SK-N-SH (cell line): ENCODE results near the gene PLEKHM3. TPM values are rescaled to one million over a fixed set of nuclear protein-coding genes. Genes with fewer than 3 reads are reported as not detected.
A peak's percentile ranks its signal among the peaks of the same experiment; 100 is the strongest.

ENCODE experiments used
- CTCF ChIA-PET: fragments of 300-600, 350-600 bp; formaldehyde crosslinking; extraction: SDS; loops from one replicate; lab custom pipeline; 2021; lab: Yijun Ruan, JAX
- POLR2A ChIA-PET: fragments of 350-600 bp; sonication (Branson Sonifier 250); formaldehyde crosslinking; extraction: SDS; loops from one replicate; lab custom pipeline; 2020; ENCODE audit warnings: antibody characterized with exemption, inconsistent platforms; lab: Yijun Ruan, JAX
- DNase-seq: peaks from one replicate; pipeline ENCODE4 v3.0.0; 2012
- H2AFZ ChIP-seq: fragments of 200-600 bp; sonication (generic); 2 replicates; pipeline ENCODE4 v1.8.1; 2016; ENCODE audit warnings: antibody characterized with exemption, mild to moderate bottlenecking, low read depth
- H3F3A ChIP-seq: fragments of 200-600 bp; sonication (generic); replicated peaks from 2 replicates; pipeline ENCODE3; 2016; ENCODE audit warnings: antibody characterized with exemption, mild to moderate bottlenecking; ENCODE audit not compliant: insufficient read depth
- H3K27ac ChIP-seq, 2 experiments: fragments of 200-500 bp in 1 of 2; fragments of 200-600 bp in 1 of 2; sonication (Bioruptor generic) in 1 of 2; sonication (generic), shearing (Covaris generic) in 1 of 2; 2 replicates each; pipeline versions ENCODE4 v1.5.1 to v1.6.1; 2014 to 2016; ENCODE audit warnings: low read depth in 2 of 2, inconsistent platforms in 1 of 2, low read length in 1 of 2, mild to moderate bottlenecking in 1 of 2, mixed read lengths in 1 of 2
- H3K27me3 ChIP-seq: fragments of 200-600 bp; sonication (generic), shearing (Covaris generic); 2 replicates; pipeline ENCODE4 v1.6.1; 2016; ENCODE audit warnings: mixed run types; ENCODE audit not compliant: insufficient read depth
- H3K36me3 ChIP-seq, 2 experiments: fragments of 200-500 bp in 1 of 2; fragments of 200-600 bp in 1 of 2; sonication (Bioruptor generic) in 1 of 2; sonication (generic) in 1 of 2; replicated peaks in 1 of 2; 2 replicates each; pipeline versions ENCODE3 to v1.5.1; 2014 to 2016; ENCODE audit warnings: low read length in 1 of 2, mild to moderate bottlenecking in 1 of 2; ENCODE audit not compliant: insufficient read depth in 2 of 2, control insufficient read depth in 1 of 2
- H3K4me1 ChIP-seq, 2 experiments: fragments of 200-500 bp in 1 of 2; fragments of 200-600 bp in 1 of 2; sonication (Bioruptor generic) in 1 of 2; sonication (generic), shearing (Covaris generic) in 1 of 2; 2 replicates each; pipeline versions ENCODE4 v1.5.1 to v1.6.1; 2014 to 2016; ENCODE audit warnings: low read depth in 1 of 2, low read length in 1 of 2, mixed run types in 1 of 2; ENCODE audit not compliant: insufficient read depth in 2 of 2, control insufficient read depth in 1 of 2
- H3K4me2 ChIP-seq: fragments of 200-600 bp; sonication (generic), shearing (Covaris generic); 2 replicates; pipeline ENCODE4 v1.6.1; 2017; ENCODE audit warnings: mixed run types
- H3K4me3 ChIP-seq, 2 experiments: fragments of 200-500 bp in 1 of 2; fragments of 200-600 bp in 1 of 2; sonication (Bioruptor generic) in 1 of 2; sonication (generic), shearing (Covaris generic) in 1 of 2; 2 replicates each; pipeline versions ENCODE4 v1.5.1 to v1.8.1; 2014 to 2016; ENCODE audit warnings: low read depth in 2 of 2, inconsistent platforms in 1 of 2, low read length in 1 of 2, mild to moderate bottlenecking in 1 of 2, mixed read lengths in 1 of 2, moderate library complexity in 1 of 2
- H3K79me2 ChIP-seq: fragments of 200-600 bp; sonication (generic); 2 replicates; pipeline ENCODE4 v1.8.1; 2017; ENCODE audit warnings: mild to moderate bottlenecking; ENCODE audit not compliant: insufficient read depth
- H3K9ac ChIP-seq: fragments of 200-600 bp; sonication (generic); 2 replicates; pipeline ENCODE4 v1.6.1; 2017; ENCODE audit warnings: mixed run types
- H3K9me2 ChIP-seq: fragments of 200-600 bp; sonication (generic); 2 replicates; pipeline ENCODE4 v1.6.1; 2017; ENCODE audit warnings: mixed run types
- H3K9me3 ChIP-seq: fragments of 200-600 bp; sonication (generic); 2 replicates; pipeline ENCODE4 v1.6.1; 2017; ENCODE audit warnings: mixed run types, mild to moderate bottlenecking, moderate library complexity
- H4K20me1 ChIP-seq: fragments of 200-600 bp; sonication (generic); 2 replicates; pipeline ENCODE4 v1.6.1; 2017; ENCODE audit warnings: mild to moderate bottlenecking, mixed run types; ENCODE audit not compliant: insufficient read depth
- ELF1 ChIP-seq: IDR thresholded peaks from 2 replicates; pipeline ENCODE4 v1.4.0; 2012
- EP300 ChIP-seq, 2 experiments: IDR thresholded peaks; 2 replicates each; pipeline versions ENCODE4 v1.4.0 to v1.6.1; 2012; ENCODE audit warnings: borderline replicate concordance in 1 of 2, low read depth in 1 of 2, low read length in 1 of 2
- EZH2phosphoT487 ChIP-seq: fragments of 200-600 bp; sonication (generic); IDR thresholded peaks from 2 replicates; pipeline ENCODE4 v1.6.1; 2017; ENCODE audit warnings: low read depth, mixed run types, mild to moderate bottlenecking, antibody characterized with exemption, moderate library complexity, borderline replicate concordance
- FOXM1 ChIP-seq: IDR thresholded peaks from 2 replicates; pipeline ENCODE4 v1.4.0; 2012; ENCODE audit warnings: low read depth, mild to moderate bottlenecking
- GATA2 ChIP-seq: sonication (generic); formaldehyde crosslinking; IDR thresholded peaks from 2 replicates; pipeline ENCODE4 v1.5.0; 2020; ENCODE audit warnings: mild to moderate bottlenecking, missing genetic modification reagents
- JUND ChIP-seq: IDR thresholded peaks from 2 replicates; pipeline ENCODE4 v1.4.0; 2012
- MEF2A ChIP-seq: IDR thresholded peaks from 2 replicates; pipeline ENCODE4 v1.4.0; 2012; ENCODE audit warnings: low read depth, borderline replicate concordance
- MXI1 ChIP-seq: IDR thresholded peaks from 2 replicates; pipeline ENCODE4 v1.6.1; 2012; ENCODE audit warnings: mild to moderate bottlenecking, low read depth, low read length, improper control_type of control experiment
- RAD21 ChIP-seq: IDR thresholded peaks from 2 replicates; pipeline ENCODE4 v1.6.1; 2012; ENCODE audit warnings: mild to moderate bottlenecking, low read length
- SIN3A ChIP-seq: IDR thresholded peaks from 2 replicates; pipeline ENCODE4 v1.6.1; 2012; ENCODE audit warnings: low read depth, mild to moderate bottlenecking, low read length, moderate library complexity, borderline replicate concordance
- TCF12 ChIP-seq: IDR thresholded peaks from 2 replicates; pipeline ENCODE4 v1.4.0; 2012
- YY1 ChIP-seq: IDR thresholded peaks from 2 replicates; pipeline ENCODE4 v1.4.0; 2012; ENCODE audit warnings: low read depth, mild to moderate bottlenecking
- WGBS: methylation state at CpG from one replicate; pipeline ENCODE4 v1.1.6; 2017; ENCODE audit warnings: low lambda C conversion rate; 5-methylcytosine and 5-hydroxymethylcytosine counted together
- polyA plus RNA-seq, 3 experiments: library from polyadenylated mRNA; depleted of rRNA; stranded (reverse); fragments of >200 nt; gene quantifications; 2 replicates each; pipeline ENCODE4 v1.2.3, GENCODE V29; 2012
- TF ChIP-seq, protein P1 (sequence below): IDR thresholded peaks from 2 replicates; pipeline ENCODE4 v1.6.1; 2012; ENCODE audit warnings: mild to moderate bottlenecking, low read depth, low read length, moderate library complexity
- TF ChIP-seq, protein P2 (sequence below): IDR thresholded peaks from 2 replicates; pipeline ENCODE4 v1.4.0; 2012; ENCODE audit warnings: low read depth, borderline replicate concordance
- TF ChIP-seq, protein P3 (sequence below): fragments of 150-350 bp; IDR thresholded peaks from 2 replicates; pipeline ENCODE4 v1.6.1; 2017; ENCODE audit warnings: antibody characterized with exemption, low read length, low read depth, borderline replicate concordance
- TF ChIP-seq, protein P4 (sequence below): IDR thresholded peaks from 2 replicates; pipeline ENCODE4 v1.4.0; 2012; ENCODE audit warnings: low read depth
- TF ChIP-seq, protein P5 (sequence below): IDR thresholded peaks from 2 replicates; pipeline ENCODE4 v1.4.0; 2012; ENCODE audit warnings: low read depth, borderline replicate concordance

Gene PLEKHM3
- polyA plus RNA-seq, 1 of the 3 experiments (the other 2 are of a cell fraction), result 1.9 TPM

DNA sequence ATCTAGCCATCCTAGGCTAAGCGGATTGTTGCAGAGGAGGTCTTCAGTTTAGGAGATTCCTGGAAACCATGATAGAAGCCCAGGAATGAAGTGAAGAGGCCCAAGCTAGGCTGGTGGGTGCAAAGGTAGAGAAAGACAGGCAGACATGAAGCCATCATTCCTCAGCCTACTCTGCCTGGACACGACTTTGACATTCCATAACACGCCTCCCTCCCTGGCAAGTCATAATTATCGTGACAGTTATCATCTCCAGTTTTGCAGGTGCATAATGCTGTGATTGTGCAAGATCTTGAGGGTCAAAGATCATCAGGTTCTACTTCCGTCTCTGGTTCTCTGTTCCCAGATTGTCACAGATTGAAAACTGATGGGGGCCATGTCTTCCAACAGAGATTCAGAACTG lies 240.4 kb downstream of the PLEKHM3 start:
- Histone ChIP-seq H3K9me3 (no peaks in the 10 kb centered on the region), H3K9ac (no peak overlapping the region), H2AFZ (0 out of 2 replicates have a peak overlapping the region, but pooled peaks have one; percentile 13), H3K4me1 (peaks cover 0 to 8% of the 10 kb centered on the region in 2 experiments; a peak in 1 of 4 replicates), H3K36me3 (no peaks in the 10 kb centered on the region), H4K20me1 (no peaks in the 10 kb centered on the region), H3K4me3 (no peak overlapping the region), H3K9me2 (no peaks in the 10 kb centered on the region), H3F3A (no peaks in the 10 kb centered on the region), H3K27ac (no peak overlapping the region), H3K79me2 (no peaks in the 10 kb centered on the region), H3K4me2 (no peak overlapping the region), H3K27me3 (no peaks in the 10 kb centered on the region)
- no peak for TF ChIP-seq TCF12
- ChIA-PET CTCF (interaction anchor here (0.6 kb wide), 1 partner anchor 16 kb away, joined by 3 read pairs; no protein-coding TSS in a partner anchor), POLR2A (interaction anchor here (0.6 kb wide), 1 partner anchor 1077 kb away, joined by 4 read pairs; no protein-coding TSS in a partner anchor)
- no peak for DNase-seq
- 83% methylated on average over 5 of the region's 5 CpGs for WGBS

DNA sequence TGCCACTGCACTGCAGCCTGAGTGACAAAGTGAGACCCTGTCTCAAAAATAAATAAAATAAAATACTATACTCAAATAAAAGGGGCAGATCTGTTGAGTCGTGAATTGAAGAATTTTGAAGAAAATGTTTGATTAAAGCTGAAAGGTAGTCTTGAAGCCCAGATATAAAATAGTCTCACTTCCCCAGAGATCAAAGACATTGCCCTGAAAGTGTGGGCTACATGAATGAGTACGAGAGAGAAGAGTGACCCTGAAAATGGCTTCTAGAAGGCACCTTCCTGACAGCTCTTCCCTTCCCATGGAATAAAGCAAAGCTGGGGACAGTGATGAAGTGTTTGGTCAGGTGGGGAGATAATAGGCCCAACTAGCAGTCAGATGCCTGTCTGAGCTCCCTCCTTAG lies 241.8 kb downstream of the PLEKHM3 start:
- ChIA-PET POLR2A (interaction anchor here (0.8 kb wide), 1 partner anchor 18 kb away, joined by 3 read pairs; no protein-coding TSS in a partner anchor), CTCF (interaction anchor here (0.7 to 1.2 kb wide), 2 partner anchors 27 to 289 kb away, joined by 3 to 5 read pairs; no protein-coding TSS in a partner anchor)
- no peak for DNase-seq
- Histone ChIP-seq H4K20me1 (no peaks in the 10 kb centered on the region), H3K4me2 (no peak overlapping the region)
- no peak for TF ChIP-seq SIN3A
- TF ChIP-seq ELF1, result no peak
- TF ChIP-seq GATA2, result no peak
- no peak for TF ChIP-seq TCF12
- no peak for TF ChIP-seq YY1
- no peak for TF ChIP-seq FOXM1
- TF ChIP-seq, protein P1, sequence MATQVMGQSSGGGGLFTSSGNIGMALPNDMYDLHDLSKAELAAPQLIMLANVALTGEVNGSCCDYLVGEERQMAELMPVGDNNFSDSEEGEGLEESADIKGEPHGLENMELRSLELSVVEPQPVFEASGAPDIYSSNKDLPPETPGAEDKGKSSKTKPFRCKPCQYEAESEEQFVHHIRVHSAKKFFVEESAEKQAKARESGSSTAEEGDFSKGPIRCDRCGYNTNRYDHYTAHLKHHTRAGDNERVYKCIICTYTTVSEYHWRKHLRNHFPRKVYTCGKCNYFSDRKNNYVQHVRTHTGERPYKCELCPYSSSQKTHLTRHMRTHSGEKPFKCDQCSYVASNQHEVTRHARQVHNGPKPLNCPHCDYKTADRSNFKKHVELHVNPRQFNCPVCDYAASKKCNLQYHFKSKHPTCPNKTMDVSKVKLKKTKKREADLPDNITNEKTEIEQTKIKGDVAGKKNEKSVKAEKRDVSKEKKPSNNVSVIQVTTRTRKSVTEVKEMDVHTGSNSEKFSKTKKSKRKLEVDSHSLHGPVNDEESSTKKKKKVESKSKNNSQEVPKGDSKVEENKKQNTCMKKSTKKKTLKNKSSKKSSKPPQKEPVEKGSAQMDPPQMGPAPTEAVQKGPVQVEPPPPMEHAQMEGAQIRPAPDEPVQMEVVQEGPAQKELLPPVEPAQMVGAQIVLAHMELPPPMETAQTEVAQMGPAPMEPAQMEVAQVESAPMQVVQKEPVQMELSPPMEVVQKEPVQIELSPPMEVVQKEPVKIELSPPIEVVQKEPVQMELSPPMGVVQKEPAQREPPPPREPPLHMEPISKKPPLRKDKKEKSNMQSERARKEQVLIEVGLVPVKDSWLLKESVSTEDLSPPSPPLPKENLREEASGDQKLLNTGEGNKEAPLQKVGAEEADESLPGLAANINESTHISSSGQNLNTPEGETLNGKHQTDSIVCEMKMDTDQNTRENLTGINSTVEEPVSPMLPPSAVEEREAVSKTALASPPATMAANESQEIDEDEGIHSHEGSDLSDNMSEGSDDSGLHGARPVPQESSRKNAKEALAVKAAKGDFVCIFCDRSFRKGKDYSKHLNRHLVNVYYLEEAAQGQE, result no peak
- no peak for TF ChIP-seq JUND
- TF ChIP-seq, protein P2, sequence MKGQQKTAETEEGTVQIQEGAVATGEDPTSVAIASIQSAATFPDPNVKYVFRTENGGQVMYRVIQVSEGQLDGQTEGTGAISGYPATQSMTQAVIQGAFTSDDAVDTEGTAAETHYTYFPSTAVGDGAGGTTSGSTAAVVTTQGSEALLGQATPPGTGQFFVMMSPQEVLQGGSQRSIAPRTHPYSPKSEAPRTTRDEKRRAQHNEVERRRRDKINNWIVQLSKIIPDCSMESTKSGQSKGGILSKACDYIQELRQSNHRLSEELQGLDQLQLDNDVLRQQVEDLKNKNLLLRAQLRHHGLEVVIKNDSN, result no peak
- TF ChIP-seq RAD21, result no peak
- TF ChIP-seq, protein P3, sequence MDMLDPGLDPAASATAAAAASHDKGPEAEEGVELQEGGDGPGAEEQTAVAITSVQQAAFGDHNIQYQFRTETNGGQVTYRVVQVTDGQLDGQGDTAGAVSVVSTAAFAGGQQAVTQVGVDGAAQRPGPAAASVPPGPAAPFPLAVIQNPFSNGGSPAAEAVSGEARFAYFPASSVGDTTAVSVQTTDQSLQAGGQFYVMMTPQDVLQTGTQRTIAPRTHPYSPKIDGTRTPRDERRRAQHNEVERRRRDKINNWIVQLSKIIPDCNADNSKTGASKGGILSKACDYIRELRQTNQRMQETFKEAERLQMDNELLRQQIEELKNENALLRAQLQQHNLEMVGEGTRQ, result no peak
- TF ChIP-seq MXI1, result no peak
- TF ChIP-seq MEF2A, result no peak
- TF ChIP-seq, protein P4, sequence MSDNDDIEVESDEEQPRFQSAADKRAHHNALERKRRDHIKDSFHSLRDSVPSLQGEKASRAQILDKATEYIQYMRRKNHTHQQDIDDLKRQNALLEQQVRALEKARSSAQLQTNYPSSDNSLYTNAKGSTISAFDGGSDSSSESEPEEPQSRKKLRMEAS, result no peak
- TF ChIP-seq EZH2phosphoT487, result no peak
- TF ChIP-seq EP300 (IDR thresholded peaks at IDR 0.05; ENCODE audit: borderline replicate concordance in 1 of 2, low read depth in 1 of 2, low read length in 1 of 2), result no peak
- TF ChIP-seq, protein P5, sequence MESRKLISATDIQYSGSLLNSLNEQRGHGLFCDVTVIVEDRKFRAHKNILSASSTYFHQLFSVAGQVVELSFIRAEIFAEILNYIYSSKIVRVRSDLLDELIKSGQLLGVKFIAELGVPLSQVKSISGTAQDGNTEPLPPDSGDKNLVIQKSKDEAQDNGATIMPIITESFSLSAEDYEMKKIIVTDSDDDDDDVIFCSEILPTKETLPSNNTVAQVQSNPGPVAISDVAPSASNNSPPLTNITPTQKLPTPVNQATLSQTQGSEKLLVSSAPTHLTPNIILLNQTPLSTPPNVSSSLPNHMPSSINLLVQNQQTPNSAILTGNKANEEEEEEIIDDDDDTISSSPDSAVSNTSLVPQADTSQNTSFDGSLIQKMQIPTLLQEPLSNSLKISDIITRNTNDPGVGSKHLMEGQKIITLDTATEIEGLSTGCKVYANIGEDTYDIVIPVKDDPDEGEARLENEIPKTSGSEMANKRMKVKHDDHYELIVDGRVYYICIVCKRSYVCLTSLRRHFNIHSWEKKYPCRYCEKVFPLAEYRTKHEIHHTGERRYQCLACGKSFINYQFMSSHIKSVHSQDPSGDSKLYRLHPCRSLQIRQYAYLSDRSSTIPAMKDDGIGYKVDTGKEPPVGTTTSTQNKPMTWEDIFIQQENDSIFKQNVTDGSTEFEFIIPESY, result no peak
- TF ChIP-seq, all 33 proteins: peak for 0
- Histone ChIP-seq H3F3A (no peaks in the 10 kb centered on the region), H3K4me1 (peaks cover 0 to 8% of the 10 kb centered on the region in 2 experiments; a peak in 1 of 4 replicates), H3K27me3 (no peaks in the 10 kb centered on the region), H3K36me3 (no peaks in the 10 kb centered on the region), H3K4me3 (no peak overlapping the region), H2AFZ (no peak overlapping the region), H3K9me3 (no peaks in the 10 kb centered on the region), H3K27ac (no peak overlapping the region), H3K9me2 (no peaks in the 10 kb centered on the region), H3K79me2 (no peaks in the 10 kb centered on the region), H3K9ac (no peak overlapping the region)
- 90% methylated on average over 2 of the region's 2 CpGs for WGBS
